Choroid plexus epithelial cell (primary cell): ENCODE data around the gene UBIAD1.
"Not testable (repeated sequence)": the region's sequence is repeated elsewhere in the genome, so short reads cannot be mapped to it uniquely, and the experiment has no call there.

Experiments used
- DNase-seq: peaks from one replicate; pipeline ENCODE4 v3.0.0-alpha.2; 2010; ENCODE audit warnings: low read depth
- H3K4me3 ChIP-seq: 2 replicates; pipeline ENCODE4 v1.5.1; 2011; ENCODE audit warnings: low read depth, mild to moderate bottlenecking, control low read depth, low read length, moderate library complexity
- CTCF ChIP-seq: conservative IDR thresholded peaks from 2 replicates; pipeline ENCODE4 v1.5.1; 2011; ENCODE audit warnings: low read depth, mild to moderate bottlenecking, control low read depth, inconsistent platforms, low read length, moderate library complexity

UBIAD1 gene

DNA sequence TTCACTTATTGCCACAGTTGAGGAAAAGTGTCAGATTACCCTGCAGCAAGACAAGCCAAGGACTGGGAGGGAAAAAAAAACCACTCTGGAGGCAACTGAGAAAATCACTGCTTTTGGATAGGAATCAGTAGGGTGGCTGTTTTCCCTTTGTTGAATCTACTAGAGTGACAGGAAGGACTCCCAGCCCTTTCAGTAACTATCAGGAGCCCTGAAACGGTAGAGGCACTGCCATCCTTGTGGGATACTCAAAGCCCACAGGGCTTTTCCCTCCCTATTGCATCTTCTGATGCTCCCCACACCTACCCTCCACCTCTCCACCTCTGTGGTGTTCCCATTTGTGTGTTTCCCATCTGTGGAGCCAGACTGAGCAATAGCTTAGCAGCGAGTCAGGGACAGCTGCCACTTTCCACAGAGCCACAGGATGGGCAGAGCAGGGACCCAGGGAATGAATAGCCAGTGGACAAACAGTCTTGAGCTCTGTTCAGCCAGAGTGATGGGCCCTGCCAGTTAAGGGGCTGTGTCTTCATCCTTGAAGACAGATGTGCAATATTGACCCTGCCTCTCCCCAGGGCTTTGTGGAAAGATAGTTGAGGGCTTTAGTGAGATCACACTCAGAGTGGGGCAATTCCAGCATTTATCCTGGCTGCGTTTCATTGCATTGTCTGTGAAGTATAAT, 13.9 kb downstream of the UBIAD1 start:
- no peak overlapping the region for H3K4me3 ChIP-seq
- TF ChIP-seq CTCF: no peak
- DNase-seq: peak; percentile 51

DNA sequence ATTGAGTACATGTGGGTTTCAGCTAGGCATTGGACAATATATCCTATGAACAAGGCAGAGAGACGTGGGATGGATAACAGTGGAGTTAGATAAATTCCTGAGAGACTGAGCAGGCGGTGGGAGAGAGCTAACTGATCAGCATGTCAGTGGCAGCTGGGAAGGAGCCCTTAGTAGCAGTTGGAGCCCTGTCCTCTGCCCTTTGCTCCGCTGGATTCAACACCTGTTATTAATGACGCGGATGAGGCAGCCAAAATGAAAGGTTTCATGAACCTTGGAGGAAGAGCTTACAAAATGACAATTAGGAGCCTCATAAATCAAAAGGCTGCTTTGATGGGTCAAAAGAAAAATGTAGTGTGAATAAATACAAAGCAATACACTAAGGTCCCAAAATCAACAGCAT, 16.1 kb downstream of the UBIAD1 start:
- DNase-seq: no peak
- TF ChIP-seq CTCF: no peak
- H3K4me3 ChIP-seq: no peak overlapping the region

- no peak for TF ChIP-seq CTCF
- no peak for DNase-seq
These were observed 18.1 kb downstream of the UBIAD1 start for GRCh38 chr1:11291049-11291448.

GRCh38 chr1:11293856-11294255, 20.9 kb downstream of the UBIAD1 start:
- DNase-seq: no peak
- TF ChIP-seq CTCF: no peak
- H3K4me3 ChIP-seq: no peak overlapping the region

More at GRCh38 chr1:11291049-11291448, 18.1 kb downstream of the UBIAD1 start:
- no peak overlapping the region for H3K4me3 ChIP-seq

GRCh38 chr1:11294951-11295350, 22.0 kb downstream of the UBIAD1 start:
- DNase-seq: no peak
- no peak overlapping the region for H3K4me3 ChIP-seq
- TF ChIP-seq CTCF: no peak

DNA sequence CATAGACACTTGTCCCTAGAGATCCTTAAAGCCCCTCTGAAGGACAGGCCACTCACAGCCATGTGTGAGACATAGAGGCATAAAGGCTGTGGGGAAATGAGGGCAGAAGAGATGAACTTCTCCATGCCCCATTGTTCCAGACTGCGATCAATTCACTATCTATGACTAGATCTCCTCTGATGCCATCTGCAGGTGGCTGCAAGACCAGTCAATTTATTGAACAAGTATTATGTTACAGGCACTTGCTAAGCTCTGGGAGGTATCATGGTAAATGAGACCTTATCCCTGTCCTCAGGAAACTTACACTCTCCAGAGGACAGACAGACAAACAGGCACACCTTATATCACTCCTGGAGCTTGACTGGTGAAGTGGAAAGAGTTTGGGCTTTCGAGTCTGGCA, 22.9 kb downstream of the UBIAD1 start:
- DNase-seq: no peak
- H3K4me3 ChIP-seq: no peak overlapping the region
- TF ChIP-seq CTCF: no peak

DNA sequence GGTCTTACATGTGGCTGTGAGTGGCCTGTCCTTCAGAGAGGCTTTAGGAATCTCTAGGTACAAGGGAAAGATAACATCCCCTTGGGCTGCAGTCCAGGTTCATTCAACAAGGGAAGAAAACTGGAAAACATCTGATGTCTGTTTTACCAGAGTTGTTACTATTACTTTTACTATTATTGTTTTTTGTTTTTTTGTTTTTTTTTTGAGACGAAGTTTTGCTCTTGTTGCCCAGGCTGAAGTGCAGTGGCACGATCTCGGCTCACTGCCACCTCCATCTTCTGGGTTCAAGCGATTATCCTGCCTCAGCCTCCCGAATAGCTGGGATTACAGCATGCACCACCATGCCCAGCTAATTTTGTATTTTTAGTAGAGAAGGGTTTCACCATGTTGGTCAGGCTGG, 24.8 kb downstream of the UBIAD1 start:
- not testable (repeated sequence) for DNase-seq, H3K4me3 ChIP-seq
